ENCODE results near the gene BCL7B. TPM values are rescaled to one million over a fixed set of nuclear protein-coding genes. Genes with fewer than 3 reads are reported as not detected.
"Not testable (repeated sequence)": the region's sequence is repeated elsewhere in the genome, so short reads cannot be mapped to it uniquely, and the experiment has no call there.

The BCL7B gene
- total and polyA plus RNA-seq, 12 donors: 64.9 to 85.8 (median 73.0) TPM

GRCh38 chr7:73526896-73527821, 30.3 kb downstream of the BCL7B start:
- intact Hi-C loops (cut with DNase I): no loop called here
- TF ChIP-seq CTCF (IDR thresholded peaks at IDR 0.05): no peak
- H3K4me1 ChIP-seq: peaks cover 0 to 35% (median 7%) of the 10 kb centered on the region in 9 donors
- WGBS, 2 donors: 79 to 81% methylated on average over 8 of the region's 8 CpGs
- no peak for DNase-seq
- ATAC-seq: no peak
- H3K4me3 ChIP-seq: no peak overlapping the region
- H3K36me3 ChIP-seq: no peaks in the 10 kb centered on the region
- H3K27me3 ChIP-seq: no peaks in the 10 kb centered on the region
- H3K27ac ChIP-seq: peak overlapping the region in 1 of 10 donors; percentile 45
- no peaks in the 10 kb centered on the region for H3K9me3 ChIP-seq

- WGBS, 2 donors: 79 to 82% methylated on average over 1 of the region's 1 CpG
- H3K4me3 ChIP-seq; H3K9me3 ChIP-seq; ATAC-seq; H3K27me3 ChIP-seq; intact Hi-C loops (cut with DNase I); DNase-seq; H3K36me3 ChIP-seq: not testable (repeated sequence)
- Histone ChIP-seq H3K4me1 (peaks cover 0 to 36% (median 7%) of the 10 kb centered on the region in 9 donors), H3K27ac (peak overlapping the region in 1 of 10 donors; percentile 31)
These were observed 31.4 kb downstream of the BCL7B start for GRCh38 chr7:73526158-73526494.

GRCh38 chr7:73522105-73522872, 35.2 kb downstream of the BCL7B start, which contains the start of gene BAZ1B:
Gene BAZ1B, minus strand, starts transcription at chr7:73522293. Its CDS starts 360 bp downstream, at chr7:73521933.
- peak within 1 kb of the TSS; percentile 82 to 98 (median 95) for H3K27ac ChIP-seq
- H3K9me3 ChIP-seq: no peaks in the 10 kb centered on the region
- H3K4me3 ChIP-seq: peak within 1 kb of the TSS; percentile 76 to 97 (median 88)
- peaks cover 5 to 69% (median 43%) of the 10 kb centered on the region in 9 donors for H3K4me1 ChIP-seq
- H3K36me3 ChIP-seq: peaks cover 0 to 21% (median 0%) of the 10 kb centered on the region in 9 donors
- peak; percentile 97 to 98 for DNase-seq
- WGBS, 2 donors: 0% methylated on average over 59 to 69 of the region's 71 CpGs
- intact Hi-C loops (cut with DNase I): loop anchor here in 7 of 10 donors (1.0 to 5.0 kb wide), 4 partner anchors 35 to 57 kb away; partner anchors contain the start of genes BCL7B (in 7 of the 7) and TBL2 (in 2 of the 7)
- ATAC-seq: peak; percentile 97 to 99 (median 98)
- H3K27me3 ChIP-seq: no peaks in the 10 kb centered on the region
- peak in 7 of 9 donors; percentile 15 to 51 (median 22) for TF ChIP-seq CTCF (IDR thresholded peaks at IDR 0.05)

- peaks cover 0 to 27% (median 4%) of the 10 kb centered on the region in 9 donors for H3K36me3 ChIP-seq
- DNase-seq: peak in 1 of 2 donors; percentile 73
- no peaks in the 10 kb centered on the region for H3K9me3 ChIP-seq
- H3K27me3 ChIP-seq: no peaks in the 10 kb centered on the region
- peak overlapping the region; percentile 76 to 97 (median 88) for H3K4me3 ChIP-seq
- WGBS, 2 donors: 0% methylated on average over 34 to 62 of the region's 62 CpGs
- intact Hi-C loops (cut with DNase I): loop anchor here in 7 of 10 donors (1.0 to 5.0 kb wide), 4 partner anchors 35 to 57 kb away; partner anchors contain the start of genes BCL7B (in 7 of the 7) and TBL2 (in 2 of the 7)
- H3K27ac ChIP-seq: peak overlapping the region; percentile 82 to 98 (median 95)
- peaks cover 5 to 66% (median 49%) of the 10 kb centered on the region in 9 donors for H3K4me1 ChIP-seq
- TF ChIP-seq CTCF (IDR thresholded peaks at IDR 0.05): no peak
- ATAC-seq: peak; percentile 44 to 84 (median 73)
These were observed 35.8 kb downstream of the BCL7B start for GRCh38 chr7:73521636-73522104.
